ENCODE measurements around the gene SLC4A2.

Gene SLC4A2

GRCh38 chr7:151082141-151083070 is 23.0 kb downstream of the SLC4A2 start:
- no peak for DNase-seq

GRCh38 chr7:151083071-151083823 is 23.9 kb downstream of the SLC4A2 start, which contains the start of gene TMUB1:
Gene TMUB1 (minus strand): TSS chr7:151083493. CDS start chr7:151082563, 930 bp downstream.
- peak; percentile 38 for DNase-seq

GRCh38 chr7:151083824-151084160 is 24.4 kb downstream of the SLC4A2 start:
- no peak for DNase-seq

- no peak for DNase-seq
These were observed 25.9 kb downstream of the SLC4A2 start for GRCh38 chr7:151085329-151085690.

- peak; percentile 64 for DNase-seq
These were observed 26.6 kb downstream of the SLC4A2 start, which contains the start of gene AGAP3 for GRCh38 chr7:151085691-151086620. Gene AGAP3 (plus strand): TSS chr7:151086475. CDS start chr7:151086742, 267 bp downstream.

- no peak for DNase-seq
These were observed 27.4 kb downstream of the SLC4A2 start for GRCh38 chr7:151086802-151087244.

- peak; percentile 11 for DNase-seq
These were observed 28.0 kb downstream of the SLC4A2 start for GRCh38 chr7:151087245-151088018.

GRCh38 chr7:151088019-151088855 is 28.8 kb downstream of the SLC4A2 start:
- DNase-seq: peak; percentile 24

GRCh38 chr7:151088856-151089699 is 29.7 kb downstream of the SLC4A2 start:
- peak; percentile 42 for DNase-seq

GRCh38 chr7:151089893-151090730 is 30.7 kb downstream of the SLC4A2 start:
- no peak for DNase-seq

- no peak for DNase-seq
These were observed 31.6 kb downstream of the SLC4A2 start for GRCh38 chr7:151091003-151091402.

- DNase-seq: peak; percentile 14
These were observed 32.0 kb downstream of the SLC4A2 start for GRCh38 chr7:151091431-151091830.

- no peak for DNase-seq
These were observed 32.6 kb downstream of the SLC4A2 start for GRCh38 chr7:151091988-151092387.

- no peak for DNase-seq
These were observed 34.4 kb downstream of the SLC4A2 start for GRCh38 chr7:151093748-151094147.

GRCh38 chr7:151094675-151095074 is 35.3 kb downstream of the SLC4A2 start:
- no peak for DNase-seq

- no peak for DNase-seq
These were observed 35.9 kb downstream of the SLC4A2 start for GRCh38 chr7:151095123-151095797.

GRCh38 chr7:151095828-151096475 is 36.6 kb downstream of the SLC4A2 start:
- DNase-seq: no peak

Data from GF-D8 (cell line).